HG03565 (cell line): Measurements from ENCODE around the gene COL6A2.

Experiments
- ATAC-seq: cut with Tn5 transposase; IDR thresholded peaks from one replicate; pipeline ENCODE4 v1.9.1; 2021; ENCODE audit warnings: mild to moderate bottlenecking, moderate library complexity; ENCODE audit not compliant: unreplicated experiment

Gene COL6A2

DNA sequence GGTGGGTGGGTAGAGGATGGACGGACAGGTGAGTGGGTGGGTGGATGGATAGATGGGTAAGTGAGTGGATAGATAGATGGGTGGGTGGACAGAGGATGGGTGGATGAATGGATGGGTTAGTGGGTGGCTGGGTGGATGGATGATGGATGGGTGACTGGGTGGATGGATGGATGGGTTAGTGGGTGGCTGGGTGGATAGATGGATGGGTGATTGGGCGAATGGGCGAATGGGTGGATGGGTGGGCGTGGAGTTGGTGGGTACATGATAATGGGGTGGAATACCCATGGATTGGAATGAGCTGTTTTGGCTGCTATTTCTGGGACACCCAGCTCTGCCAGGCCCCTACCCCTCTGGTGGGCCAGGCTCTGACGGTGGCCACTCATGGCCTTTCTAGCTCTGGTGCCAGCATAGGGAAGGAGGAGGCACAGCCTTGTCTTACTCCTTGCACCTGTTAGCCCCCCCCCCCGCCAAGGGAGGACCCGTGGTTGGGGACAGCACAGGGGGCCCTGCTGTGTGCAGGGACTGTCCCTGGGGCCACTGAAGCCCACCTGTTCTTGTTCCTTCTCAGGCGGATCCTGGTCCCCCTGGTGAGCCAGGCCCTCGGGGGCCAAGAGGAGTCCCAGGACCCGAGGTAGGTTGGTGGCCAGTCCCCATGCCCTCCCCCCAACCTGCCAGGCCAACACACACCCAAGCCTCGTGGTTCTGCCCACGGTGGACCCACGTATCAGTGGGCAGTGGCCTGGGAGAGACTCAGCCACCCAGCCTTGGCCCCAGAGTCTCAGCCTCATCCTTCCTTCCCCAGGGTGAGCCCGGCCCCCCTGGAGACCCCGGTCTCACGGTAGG lies 26.4 kb downstream of the COL6A2 start:
- ATAC-seq = no peak

DNA sequence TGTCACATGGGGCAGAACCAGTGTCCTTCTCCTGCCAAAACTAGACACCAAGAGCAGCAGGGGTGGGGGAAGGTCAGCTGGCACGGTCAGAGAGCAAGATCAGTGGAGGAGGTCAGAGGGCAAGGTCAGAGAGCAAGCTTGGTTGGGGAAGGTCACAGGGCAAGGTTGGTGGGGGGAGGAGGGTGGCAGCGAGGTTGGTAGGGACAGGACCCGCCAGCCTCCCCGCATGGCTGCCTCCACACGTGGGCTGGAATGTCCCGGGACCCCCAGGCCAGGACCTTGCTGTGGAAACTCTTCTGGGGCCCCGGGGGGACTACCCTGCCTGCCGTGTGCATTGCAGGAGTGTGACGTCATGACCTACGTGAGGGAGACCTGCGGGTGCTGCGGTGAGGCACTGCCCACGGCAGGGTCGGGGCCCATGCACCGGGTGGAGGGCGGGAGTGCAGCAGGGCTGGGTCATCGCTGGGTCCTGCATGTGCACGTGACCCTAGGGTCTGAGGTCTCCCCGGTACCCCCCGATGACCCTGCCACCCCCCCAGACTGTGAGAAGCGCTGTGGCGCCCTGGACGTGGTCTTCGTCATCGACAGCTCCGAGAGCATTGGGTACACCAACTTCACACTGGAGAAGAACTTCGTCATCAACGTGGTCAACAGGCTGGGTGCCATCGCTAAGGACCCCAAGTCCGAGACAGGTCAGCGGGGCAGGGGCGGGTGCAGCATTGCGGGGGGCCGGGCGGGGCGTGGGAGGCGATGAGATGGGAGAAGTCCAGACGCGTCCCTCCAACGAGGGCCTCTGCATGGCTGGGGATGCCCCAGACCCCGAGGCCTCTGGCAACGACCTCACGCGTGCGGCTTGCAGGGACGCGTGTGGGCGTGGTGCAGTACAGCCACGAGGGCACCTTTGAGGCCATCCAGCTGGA lies 27.3 kb downstream of the COL6A2 start:
- no peak for ATAC-seq

DNA sequence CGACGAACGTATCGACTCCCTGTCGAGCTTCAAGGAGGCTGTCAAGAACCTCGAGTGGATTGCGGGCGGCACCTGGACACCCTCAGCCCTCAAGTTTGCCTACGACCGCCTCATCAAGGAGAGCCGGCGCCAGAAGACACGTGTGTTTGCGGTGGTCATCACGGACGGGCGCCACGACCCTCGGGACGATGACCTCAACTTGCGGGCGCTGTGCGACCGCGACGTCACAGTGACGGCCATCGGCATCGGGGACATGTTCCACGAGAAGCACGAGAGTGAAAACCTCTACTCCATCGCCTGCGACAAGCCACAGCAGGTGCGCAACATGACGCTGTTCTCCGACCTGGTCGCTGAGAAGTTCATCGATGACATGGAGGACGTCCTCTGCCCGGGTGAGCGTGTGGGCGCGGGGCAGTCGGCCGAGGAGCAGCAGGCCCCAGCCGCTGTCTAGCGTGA lies 28.0 kb downstream of the COL6A2 start:
- no peak for ATAC-seq

DNA sequence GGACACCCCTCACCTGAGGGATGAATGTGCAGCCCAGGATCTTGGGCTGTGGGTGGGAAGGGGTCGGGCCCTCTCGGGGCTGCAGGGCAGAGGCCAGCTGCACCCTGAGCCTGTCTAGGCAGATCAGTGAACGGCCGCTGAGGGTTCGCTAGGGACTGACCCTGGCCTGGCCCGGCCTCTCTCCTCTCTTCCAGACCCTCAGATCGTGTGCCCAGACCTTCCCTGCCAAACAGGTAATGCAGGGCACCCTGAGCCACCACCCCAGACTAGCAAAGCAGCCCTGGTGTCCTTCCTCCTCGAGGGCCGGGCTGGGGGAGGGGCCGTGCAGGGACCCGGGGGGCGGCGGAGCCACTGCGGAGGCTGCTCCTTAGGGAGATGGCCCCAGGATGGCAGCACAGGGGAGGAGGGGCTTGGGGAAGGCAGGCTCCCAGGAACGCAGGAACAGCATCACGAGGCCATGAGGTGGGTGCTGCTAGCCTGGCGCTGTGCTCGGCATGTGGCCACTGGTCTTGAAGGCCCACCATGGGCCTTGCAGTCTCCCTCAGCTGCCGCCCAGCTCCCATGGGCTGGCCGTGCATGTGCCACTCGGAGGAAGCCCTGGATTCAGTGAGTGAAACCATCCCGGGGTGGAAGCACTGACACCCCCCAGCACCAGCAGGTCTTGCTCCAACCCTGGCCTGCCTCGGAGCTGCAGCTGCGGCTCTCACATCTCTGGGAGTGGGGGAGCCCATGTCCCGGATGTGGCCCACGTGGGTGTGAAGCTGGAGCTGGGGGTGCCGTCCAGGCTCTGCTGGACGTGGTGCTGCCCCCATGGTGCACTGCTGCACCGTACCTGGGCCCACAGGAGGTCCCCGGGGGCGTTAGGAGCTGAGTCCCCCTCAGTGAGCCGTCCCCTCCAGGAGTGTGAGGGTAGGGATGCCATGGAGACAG lies 28.7 kb downstream of the COL6A2 start:
- no peak for ATAC-seq

DNA sequence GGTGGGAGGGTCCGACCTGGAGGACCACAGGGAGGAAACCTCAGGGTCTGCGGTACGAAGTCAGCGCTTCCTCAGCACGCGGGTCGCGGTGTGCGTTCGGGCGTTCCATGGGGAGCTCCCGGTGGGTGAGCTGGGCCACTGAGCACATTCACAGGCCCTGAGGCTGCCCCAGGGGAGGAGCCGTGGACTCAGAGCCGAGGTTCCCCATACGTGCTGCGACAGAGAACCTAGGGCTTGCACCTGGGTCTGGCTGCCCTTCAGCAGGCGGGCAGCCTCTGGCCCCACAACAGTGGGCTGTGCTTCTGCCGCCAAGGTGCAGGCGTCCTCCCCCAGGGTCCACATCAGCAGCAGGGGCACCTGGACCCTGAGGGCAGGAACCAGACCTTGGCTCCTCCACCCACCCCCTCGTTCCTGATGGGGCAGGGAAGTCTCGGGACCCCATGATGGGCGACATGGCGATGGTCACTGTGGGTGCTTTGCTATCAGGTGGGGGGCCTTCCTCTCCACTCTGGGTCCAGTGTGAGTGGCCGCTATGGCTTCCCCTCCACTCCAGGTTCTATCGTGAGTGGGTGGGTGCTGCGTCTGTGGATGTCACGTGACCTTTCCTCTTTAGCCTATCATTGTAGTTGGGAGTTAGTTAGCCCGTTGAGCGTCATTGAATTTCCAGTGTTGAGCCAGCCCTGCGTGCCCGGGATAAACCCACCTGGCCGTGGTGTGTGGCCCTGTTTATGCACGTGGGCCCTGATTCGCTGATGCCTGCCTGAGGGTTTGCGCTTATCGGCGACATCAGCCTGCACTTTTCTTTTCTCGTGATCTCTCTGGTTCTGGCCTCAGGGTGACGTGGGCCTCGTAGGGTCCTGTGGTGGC lies 29.6 kb downstream of the COL6A2 start:
- ATAC-seq = no peak

DNA sequence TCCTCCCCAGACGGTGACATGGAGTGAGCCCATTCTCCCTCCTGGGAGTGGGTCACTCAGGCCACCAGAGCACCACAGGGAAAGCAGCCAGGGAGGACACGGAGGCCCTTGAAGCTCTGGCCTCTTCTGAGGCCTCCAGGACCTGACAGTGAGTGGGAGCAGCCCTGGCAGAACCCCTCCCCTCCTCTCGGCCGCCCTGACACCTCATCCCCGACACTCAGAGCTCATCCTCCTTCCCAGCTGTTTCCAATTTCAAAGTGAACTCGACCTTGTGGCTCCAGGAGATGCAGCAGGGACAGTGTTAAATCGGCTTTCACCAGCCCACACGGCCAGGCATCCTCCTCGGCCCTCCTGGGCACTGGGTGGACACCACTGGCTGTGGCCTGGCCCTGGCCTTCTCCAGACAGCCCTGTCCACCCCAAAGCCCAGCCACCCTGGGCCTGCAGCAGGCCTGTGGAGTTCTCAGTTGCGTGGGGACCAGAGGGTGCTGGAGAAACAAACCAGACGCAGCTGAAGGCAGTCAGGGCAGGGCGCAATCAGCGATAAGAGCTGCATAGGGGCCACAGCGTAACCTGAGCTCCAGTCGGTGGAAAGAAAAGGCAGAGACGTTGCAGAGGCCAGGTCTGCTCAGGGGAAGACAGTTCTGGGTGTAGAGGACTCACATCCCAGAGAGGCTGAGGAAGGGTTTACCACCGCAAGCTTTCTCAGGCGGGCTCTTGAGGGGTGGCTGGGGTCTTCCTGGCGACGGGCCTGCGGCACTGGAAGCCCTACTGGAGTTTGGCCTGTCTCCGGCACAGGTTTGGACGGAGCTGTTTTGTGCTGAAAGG lies 30.4 kb downstream of the COL6A2 start:
- no peak for ATAC-seq

DNA sequence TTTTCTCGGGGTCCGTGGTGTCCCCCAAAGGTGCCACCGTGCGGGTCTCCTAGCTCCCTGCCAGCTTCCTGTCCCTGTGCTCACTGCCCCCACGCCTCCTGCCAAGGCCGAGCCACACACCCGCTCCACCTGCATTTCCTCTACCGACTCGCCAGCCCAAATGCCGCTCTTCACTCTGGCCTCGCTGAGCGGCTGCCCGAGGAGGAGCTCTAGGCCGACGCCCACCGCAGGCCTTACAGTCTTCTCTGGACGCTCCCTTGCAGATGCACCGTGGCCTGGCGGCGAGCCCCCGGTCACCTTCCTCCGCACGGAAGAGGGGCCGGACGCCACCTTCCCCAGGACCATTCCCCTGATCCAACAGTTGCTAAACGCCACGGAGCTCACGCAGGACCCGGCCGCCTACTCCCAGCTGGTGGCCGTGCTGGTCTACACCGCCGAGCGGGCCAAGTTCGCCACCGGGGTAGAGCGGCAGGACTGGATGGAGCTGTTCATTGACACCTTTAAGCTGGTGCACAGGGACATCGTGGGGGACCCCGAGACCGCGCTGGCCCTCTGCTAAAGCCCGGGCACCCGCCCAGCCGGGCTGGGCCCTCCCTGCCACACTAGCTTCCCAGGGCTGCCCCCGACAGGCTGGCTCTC lies 31.1 kb downstream of the COL6A2 start:
- ATAC-seq = no peak

DNA sequence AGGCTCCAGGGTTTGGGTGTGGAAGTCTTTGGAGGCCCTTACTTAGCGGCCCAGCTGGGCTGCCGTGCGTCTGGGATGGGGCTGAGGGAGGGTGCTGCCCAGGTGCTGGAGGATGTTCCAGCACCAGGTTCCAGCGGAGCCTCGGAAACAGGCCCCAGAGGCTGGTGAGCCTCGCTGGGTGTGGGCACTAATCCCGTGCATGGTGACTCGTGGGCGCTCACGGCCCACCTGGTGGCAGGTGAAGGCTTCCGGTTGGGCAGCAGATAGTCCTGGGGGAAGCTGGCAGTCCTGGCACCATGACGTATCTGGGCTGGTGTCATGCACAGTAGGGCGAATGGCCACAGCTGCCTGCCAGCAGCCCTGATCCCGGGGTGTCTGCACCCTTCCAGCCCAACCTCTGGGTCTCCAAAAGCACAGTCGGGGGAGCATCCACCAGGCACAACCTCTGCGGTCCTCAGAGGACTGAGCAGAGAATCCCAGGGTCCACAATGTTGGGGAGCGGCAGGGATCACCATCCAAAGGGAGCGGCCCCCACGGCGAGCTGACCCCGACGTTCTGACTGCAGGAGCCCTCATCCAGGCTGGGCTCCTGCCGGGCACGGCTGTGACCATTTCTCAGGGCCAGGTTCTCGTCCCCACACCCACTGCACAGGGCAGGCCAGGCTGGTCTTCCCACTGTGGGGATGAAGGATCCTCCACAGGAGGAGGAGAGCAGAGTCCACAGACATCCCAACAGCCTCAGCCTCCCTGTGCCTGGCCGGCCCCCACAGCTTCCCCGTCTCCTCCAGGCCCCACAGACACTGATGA lies 32.1 kb downstream of the COL6A2 start:
- ATAC-seq = no peak

DNA sequence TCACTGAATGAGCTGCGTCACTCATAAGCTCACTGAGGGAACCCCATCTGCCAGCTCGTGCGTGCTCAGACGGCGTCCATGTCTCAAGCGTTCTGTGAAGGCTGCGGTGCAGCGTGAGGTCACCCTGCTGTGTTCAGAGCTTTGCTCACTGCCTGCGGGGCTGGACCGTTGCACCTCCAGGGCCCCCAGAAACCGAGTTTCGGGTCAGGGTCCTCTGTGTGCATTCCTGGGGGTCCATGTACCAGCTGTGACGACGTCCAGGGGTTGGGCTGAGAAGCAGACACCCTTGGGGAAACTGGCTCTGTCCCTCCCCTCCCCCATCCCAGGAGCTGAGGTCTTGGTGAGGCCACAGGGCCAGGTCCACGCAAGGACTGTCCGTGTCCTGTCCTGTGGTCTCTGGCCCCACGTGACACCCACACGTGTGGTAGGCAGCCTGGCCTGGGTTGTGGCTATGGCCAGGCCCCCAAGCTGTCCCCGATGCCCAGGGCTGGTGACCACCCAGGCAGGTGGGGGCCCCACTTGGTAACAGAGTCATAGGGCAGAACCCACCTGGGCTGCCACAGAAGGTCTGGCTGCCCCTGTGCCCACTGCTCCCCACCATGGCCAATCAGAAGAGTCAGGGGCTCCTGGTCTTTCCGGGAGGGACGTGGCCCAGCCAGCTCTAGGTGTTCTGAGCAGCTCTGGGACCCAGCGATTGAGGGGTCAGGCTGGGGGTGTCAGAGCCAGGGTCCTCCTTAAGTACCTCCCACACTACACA lies 33.1 kb downstream of the COL6A2 start:
- no peak for ATAC-seq

DNA sequence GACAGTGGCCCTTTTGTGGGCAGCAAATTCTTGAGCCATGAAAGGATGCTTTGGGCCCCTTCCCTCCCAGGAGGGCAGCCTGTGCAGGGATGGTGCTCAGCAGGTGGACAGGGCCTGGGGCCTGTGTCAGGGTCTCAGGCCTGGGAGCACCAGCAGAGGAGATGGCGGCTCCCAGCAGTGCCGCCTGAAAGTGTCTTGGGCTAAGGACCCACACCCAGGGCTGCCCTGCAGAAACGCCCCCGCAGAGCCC lies 33.6 kb downstream of the COL6A2 start:
- ATAC-seq = no peak

DNA sequence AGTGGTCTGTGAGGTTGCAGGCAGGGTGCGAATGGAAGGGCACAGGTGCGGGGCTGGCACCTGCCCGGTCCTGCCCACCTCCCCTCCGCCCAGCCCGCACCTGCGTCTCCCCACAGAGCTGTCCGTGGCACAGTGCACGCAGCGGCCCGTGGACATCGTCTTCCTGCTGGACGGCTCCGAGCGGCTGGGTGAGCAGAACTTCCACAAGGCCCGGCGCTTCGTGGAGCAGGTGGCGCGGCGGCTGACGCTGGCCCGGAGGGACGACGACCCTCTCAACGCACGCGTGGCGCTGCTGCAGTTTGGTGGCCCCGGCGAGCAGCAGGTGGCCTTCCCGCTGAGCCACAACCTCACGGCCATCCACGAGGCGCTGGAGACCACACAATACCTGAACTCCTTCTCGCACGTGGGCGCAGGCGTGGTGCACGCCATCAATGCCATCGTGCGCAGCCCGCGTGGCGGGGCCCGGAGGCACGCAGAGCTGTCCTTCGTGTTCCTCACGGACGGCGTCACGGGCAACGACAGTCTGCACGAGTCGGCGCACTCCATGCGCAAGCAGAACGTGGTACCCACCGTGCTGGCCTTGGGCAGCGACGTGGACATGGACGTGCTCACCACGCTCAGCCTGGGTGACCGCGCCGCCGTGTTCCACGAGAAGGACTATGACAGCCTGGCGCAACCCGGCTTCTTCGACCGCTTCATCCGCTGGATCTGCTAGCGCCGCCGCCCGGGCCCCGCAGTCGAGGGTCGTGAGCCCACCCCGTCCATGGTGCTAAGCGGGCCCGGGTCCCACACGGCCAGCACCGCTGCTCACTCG lies 34.1 kb downstream of the COL6A2 start:
- ATAC-seq = no peak

DNA sequence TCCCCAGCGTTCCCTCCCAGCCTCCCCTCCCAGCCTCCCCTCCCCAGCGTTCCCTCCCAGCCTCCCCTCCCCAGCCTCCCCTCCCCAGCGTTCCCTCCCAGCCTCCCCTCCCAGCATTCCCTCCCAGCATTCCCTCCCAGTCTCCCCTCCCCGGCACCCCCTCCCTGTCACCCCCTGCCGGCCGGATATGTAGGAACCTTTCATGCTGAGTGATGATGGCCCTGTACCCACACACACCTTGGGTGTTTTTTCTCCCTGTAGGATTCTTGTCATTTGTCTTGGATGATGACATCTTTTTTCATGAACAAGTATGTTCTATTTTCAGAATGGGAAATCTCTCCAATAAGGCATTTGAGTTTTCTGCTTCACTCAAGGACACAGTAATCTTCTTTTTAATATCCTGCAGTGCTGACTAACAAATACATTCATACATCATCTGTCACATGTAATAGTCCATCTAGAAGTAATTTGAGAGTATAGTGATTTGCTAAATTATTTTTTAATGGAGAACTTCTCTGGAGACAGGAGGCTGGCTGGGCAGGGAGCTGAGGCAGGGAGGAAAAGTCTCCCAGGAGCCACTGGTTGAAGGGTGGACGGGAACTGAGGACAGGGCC lies 38.0 kb downstream of the COL6A2 start:
- no peak for ATAC-seq

DNA sequence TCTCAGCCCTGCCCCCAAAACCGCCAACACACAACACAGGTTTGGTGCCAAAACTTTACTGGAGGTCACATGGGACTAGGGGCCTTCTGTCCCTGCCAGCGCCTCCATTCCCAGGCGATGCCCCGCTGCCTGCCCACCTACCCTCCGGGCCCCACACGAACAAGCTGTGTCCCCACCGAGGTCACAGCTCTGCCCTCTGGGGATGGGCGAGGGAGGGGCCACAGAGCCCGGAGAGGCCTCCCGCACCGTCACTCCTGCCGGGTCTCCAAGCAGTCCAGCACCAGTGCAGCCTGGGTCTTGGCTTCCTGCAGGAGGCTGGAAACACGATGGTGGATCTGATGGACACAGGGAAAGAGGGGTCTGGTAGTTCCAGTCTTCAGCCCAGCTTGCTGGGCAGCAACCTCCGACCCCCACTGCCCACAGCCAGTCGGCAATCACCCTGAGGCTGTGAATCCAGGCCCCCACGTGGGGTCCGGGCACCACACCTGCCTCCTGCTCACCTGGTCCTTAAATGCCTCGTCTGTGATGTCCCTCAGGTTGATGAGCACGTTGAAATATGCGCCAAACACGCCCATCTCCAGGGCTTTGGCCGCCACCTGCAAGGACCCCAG lies 38.9 kb downstream of the COL6A2 start:
- ATAC-seq = no peak

DNA sequence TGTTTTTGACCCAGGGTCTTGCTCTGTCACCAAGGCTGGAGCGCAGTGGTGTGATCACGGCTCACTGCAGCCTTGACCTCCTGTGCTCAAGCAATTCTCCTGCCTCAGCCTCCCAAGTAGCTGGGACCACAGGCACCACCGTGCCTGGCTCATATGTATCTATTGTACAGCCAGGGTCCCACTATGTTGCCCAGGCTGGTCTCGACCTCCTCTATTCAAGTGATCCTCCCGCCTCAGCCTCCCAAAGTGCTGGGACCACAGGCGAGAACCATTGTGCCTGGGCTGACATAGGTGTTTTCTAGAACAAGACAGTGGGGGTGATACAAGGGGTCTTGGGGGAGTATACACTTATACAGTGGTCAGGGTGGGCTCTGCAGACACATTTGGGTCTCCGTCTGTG lies 40.0 kb downstream of the COL6A2 start:
- no peak for ATAC-seq

DNA sequence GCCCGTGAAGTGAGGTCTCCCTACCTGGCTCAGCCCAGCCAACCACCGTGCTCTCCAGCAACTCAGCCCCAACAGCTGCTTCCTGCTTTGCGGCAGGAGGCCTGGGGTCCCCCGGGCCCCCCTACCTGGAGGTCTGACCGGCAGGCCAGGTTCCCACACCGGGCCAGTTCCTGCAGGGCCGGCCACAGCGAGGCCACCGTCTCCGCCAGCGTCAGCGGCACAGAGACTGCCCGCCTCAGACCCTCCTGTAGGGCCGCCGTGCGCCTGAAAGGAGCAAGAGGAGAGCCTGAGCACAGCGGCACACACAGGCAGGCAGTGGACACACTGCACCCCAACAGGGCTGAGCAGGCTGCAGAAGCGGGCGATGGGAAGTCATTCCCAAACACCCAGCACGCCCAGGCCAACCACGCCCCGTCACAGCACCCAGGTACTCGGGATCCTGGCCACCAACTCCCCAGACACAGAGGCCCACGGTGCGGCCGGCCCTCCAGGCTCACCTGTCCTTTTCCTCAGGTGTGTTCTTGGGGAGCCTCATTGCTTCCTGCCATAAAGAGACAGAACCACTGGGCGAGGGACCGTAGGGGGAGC lies 40.6 kb downstream of the COL6A2 start:
- ATAC-seq = no peak
